Measurements from ENCODE around the gene CXCR1.
"Not testable (repeated sequence)": the region's sequence is repeated elsewhere in the genome, so short reads cannot be mapped to it uniquely, and the experiment has no call there.

CXCR1 gene

GRCh38 chr2:218145124-218145523 is 21.6 kb downstream of the CXCR1 start:
- H3K4me3 Mint-ChIP-seq: no peak overlapping the region
- no peaks in the 10 kb centered on the region for H3K36me3 Mint-ChIP-seq (ENCODE audit: low read depth)
- H3K9me3 Mint-ChIP-seq: peaks cover 3% of the 10 kb centered on the region
- H3K27ac Mint-ChIP-seq: no peak overlapping the region
- peaks cover 11% of the 10 kb centered on the region for H3K27me3 Mint-ChIP-seq (ENCODE audit: low read depth)
- peaks cover 4% of the 10 kb centered on the region for H3K4me1 Mint-ChIP-seq (ENCODE audit: low read depth)

DNA sequence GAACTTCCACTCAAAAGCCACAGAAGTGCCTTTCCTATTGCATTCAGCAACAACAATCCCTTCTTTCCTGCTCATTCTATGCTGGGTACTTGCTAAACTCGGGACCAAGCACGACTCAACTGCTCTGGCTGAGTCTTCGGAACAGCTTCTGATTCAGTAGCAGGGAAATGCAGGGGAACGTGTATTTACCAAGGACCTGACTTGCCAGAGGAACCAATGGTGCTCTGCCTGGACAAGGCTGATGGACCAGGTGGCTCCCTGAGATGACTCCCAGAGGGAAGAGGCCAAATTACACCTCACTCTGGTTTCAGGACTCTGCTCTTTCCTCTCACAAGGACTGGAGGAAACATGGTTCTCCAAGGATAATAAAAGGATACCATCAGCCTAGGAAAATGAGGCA is 28.7 kb downstream of the CXCR1 start:
- no peaks in the 10 kb centered on the region for H3K36me3 Mint-ChIP-seq (ENCODE audit: low read depth)
- no peaks in the 10 kb centered on the region for H3K4me1 Mint-ChIP-seq (ENCODE audit: low read depth)
- peaks cover 24% of the 10 kb centered on the region for H3K27me3 Mint-ChIP-seq (ENCODE audit: low read depth)
- H3K4me3 Mint-ChIP-seq: no peak overlapping the region
- H3K27ac Mint-ChIP-seq: no peak overlapping the region
- no peaks in the 10 kb centered on the region for H3K9me3 Mint-ChIP-seq

- Mint-ChIP-seq H3K9me3 (no peaks in the 10 kb centered on the region), H3K27me3 (ENCODE audit: low read depth) (peaks cover 24% of the 10 kb centered on the region), H3K4me3 (no peak overlapping the region), H3K36me3 (ENCODE audit: low read depth) (no peaks in the 10 kb centered on the region), H3K27ac (no peak overlapping the region), H3K4me1 (ENCODE audit: low read depth) (no peaks in the 10 kb centered on the region)
Observed at GRCh38 chr2:218137514-218137913, 29.2 kb downstream of the CXCR1 start.

DNA sequence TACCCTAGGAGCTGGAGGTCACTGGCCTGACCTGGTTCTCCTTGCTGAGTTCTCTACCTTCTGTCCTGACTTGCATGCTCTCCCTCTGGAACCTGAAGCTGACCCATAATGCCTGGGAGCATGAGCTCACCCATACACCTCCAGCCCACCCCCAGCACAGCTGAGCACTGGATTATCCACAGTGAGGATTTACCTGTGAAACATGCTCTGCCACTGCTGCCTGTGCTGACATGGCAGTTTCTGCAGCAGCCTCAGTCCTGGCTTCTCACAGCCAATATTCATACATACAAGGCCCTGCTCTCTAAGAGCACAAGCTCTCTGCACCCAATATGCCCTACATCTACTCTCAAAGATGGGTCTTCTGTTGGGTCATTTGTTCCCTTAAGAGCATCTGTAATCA is 35.9 kb downstream of the CXCR1 start:
- no peak overlapping the region for H3K4me3 Mint-ChIP-seq
- H3K4me1 Mint-ChIP-seq (ENCODE audit: low read depth): peaks cover 3% of the 10 kb centered on the region
- no peaks in the 10 kb centered on the region for H3K36me3 Mint-ChIP-seq (ENCODE audit: low read depth)
- no peak overlapping the region for H3K27ac Mint-ChIP-seq
- no peaks in the 10 kb centered on the region for H3K9me3 Mint-ChIP-seq
- H3K27me3 Mint-ChIP-seq (ENCODE audit: low read depth): peaks cover 5% of the 10 kb centered on the region

DNA sequence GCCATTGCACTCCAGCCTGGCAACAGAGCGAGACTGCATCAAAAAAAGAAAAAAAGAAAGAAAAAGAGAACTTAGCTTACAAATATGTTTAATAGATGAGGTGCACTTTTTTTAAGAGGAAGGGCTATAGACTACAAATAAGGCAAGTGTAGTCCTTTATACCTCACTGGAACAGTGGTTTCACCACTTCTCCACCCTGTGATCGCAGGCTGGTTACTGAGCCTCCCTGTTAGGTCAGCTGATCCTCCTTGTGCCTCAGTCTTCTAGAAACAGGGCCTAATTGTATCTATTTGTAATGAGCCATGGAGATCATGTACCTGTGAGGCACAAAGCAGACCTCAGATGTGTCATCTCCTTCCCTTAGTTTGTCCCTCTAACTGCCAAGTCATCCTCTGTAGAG is 36.4 kb downstream of the CXCR1 start:
- Mint-ChIP-seq H3K27me3 (ENCODE audit: low read depth) (peaks cover 5% of the 10 kb centered on the region), H3K4me3 (no peak overlapping the region), H3K27ac (no peak overlapping the region), H3K4me1 (ENCODE audit: low read depth) (peaks cover 6% of the 10 kb centered on the region), H3K36me3 (ENCODE audit: low read depth) (no peaks in the 10 kb centered on the region), H3K9me3 (no peaks in the 10 kb centered on the region)

- Mint-ChIP-seq H3K9me3 (no peaks in the 10 kb centered on the region), H3K27ac (no peak overlapping the region), H3K4me1 (ENCODE audit: low read depth) (peaks cover 7% of the 10 kb centered on the region), H3K36me3 (ENCODE audit: low read depth) (no peaks in the 10 kb centered on the region), H3K27me3 (ENCODE audit: low read depth) (peaks cover 5% of the 10 kb centered on the region), H3K4me3 (no peak overlapping the region)
Observed at GRCh38 chr2:218129458-218130135, 37.2 kb downstream of the CXCR1 start.

DNA sequence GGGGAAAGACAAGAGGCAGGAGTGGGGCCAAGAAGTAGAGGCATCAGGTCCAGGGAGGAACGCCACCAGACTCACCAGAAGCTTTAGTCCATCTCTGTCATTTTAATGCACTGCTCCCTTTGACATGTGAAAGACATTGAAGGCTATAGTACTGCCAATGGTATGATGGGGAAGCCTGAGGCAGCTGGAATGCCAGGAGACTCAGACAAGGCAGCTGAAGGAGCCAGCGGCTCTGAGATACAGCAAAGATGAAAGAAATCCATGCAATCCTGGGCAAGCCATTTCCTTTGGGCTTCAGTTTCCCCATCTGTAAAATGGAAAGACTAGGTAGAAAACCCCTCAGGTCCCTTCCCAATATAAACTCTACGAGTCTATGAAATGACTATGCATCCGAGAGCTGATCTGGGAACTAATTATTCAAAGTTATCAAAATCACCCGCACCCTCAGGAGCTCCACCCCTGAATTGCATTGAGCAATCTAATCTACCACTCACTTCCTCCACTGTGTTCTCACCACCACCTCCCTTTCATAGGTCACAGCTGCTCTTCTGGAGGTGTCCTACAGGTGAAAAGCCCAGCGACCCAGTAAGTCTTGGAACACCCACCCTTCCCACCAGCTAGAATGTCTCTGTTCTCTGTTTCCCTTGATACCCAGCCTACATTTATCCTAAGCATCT is 37.8 kb downstream of the CXCR1 start:
- peaks cover 7% of the 10 kb centered on the region for H3K4me1 Mint-ChIP-seq (ENCODE audit: low read depth)
- H3K36me3 Mint-ChIP-seq (ENCODE audit: low read depth): no peaks in the 10 kb centered on the region
- H3K27ac Mint-ChIP-seq: no peak overlapping the region
- H3K9me3 Mint-ChIP-seq: no peaks in the 10 kb centered on the region
- peaks cover 5% of the 10 kb centered on the region for H3K27me3 Mint-ChIP-seq (ENCODE audit: low read depth)
- no peak overlapping the region for H3K4me3 Mint-ChIP-seq

GRCh38 chr2:218127929-218128455 is 38.8 kb downstream of the CXCR1 start:
- H3K4me3 Mint-ChIP-seq: no peak overlapping the region
- H3K36me3 Mint-ChIP-seq (ENCODE audit: low read depth): no peaks in the 10 kb centered on the region
- H3K9me3 Mint-ChIP-seq: no peaks in the 10 kb centered on the region
- peaks cover 7% of the 10 kb centered on the region for H3K4me1 Mint-ChIP-seq (ENCODE audit: low read depth)
- no peak overlapping the region for H3K27ac Mint-ChIP-seq
- peaks cover 5% of the 10 kb centered on the region for H3K27me3 Mint-ChIP-seq (ENCODE audit: low read depth)

- Mint-ChIP-seq H3K36me3 (ENCODE audit: low read depth) (no peaks in the 10 kb centered on the region), H3K27me3 (ENCODE audit: low read depth) (peaks cover 13% of the 10 kb centered on the region), H3K9me3 (peaks cover 11% of the 10 kb centered on the region), H3K4me1 (ENCODE audit: low read depth) (peaks cover 7% of the 10 kb centered on the region), H3K4me3 (peak within 1 kb of the TSS; percentile 47), H3K27ac (peak within 1 kb of the TSS; percentile 47)
Observed at GRCh38 chr2:218125626-218126080, 41.1 kb downstream of the CXCR1 start, which contains the start of gene CXCR2. TSS of gene CXCR2 (plus strand) at chr2:218126028. CDS start at chr2:218134802, 8,774 bp downstream.

DNA sequence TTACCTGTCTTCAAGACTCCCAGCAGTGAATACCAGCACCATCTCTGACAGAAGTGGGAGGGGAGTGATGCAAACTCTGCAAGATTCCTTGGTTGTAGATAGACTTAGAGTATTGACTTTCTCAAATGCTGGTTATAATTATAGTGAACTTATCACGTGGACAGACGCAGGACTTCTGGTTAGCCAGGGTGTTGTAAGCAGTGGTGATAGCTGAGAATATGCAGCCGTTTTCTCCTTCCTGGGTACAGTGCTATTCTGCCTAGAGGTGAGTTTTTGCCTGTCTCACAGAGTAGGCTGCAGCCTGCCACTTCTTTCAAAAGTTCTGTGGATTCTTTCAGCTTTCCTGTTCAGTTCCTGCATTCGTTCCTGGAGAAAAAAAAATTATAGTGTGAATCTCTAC is 41.7 kb downstream of the CXCR1 start:
- peaks cover 11% of the 10 kb centered on the region for H3K9me3 Mint-ChIP-seq
- H3K27ac Mint-ChIP-seq: no peak overlapping the region
- H3K36me3 Mint-ChIP-seq (ENCODE audit: low read depth): no peaks in the 10 kb centered on the region
- no peak overlapping the region for H3K4me3 Mint-ChIP-seq
- H3K4me1 Mint-ChIP-seq (ENCODE audit: low read depth): peaks cover 7% of the 10 kb centered on the region
- H3K27me3 Mint-ChIP-seq (ENCODE audit: low read depth): peaks cover 13% of the 10 kb centered on the region

GRCh38 chr2:218123986-218124385 is 42.8 kb downstream of the CXCR1 start:
- H3K27ac Mint-ChIP-seq: no peak overlapping the region
- peaks cover 12% of the 10 kb centered on the region for H3K9me3 Mint-ChIP-seq
- peaks cover 7% of the 10 kb centered on the region for H3K4me1 Mint-ChIP-seq (ENCODE audit: low read depth)
- H3K27me3 Mint-ChIP-seq (ENCODE audit: low read depth): peaks cover 8% of the 10 kb centered on the region
- no peak overlapping the region for H3K4me3 Mint-ChIP-seq
- no peaks in the 10 kb centered on the region for H3K36me3 Mint-ChIP-seq (ENCODE audit: low read depth)

GRCh38 chr2:218122286-218122685 is 44.5 kb downstream of the CXCR1 start:
- H3K9me3 Mint-ChIP-seq: peaks cover 20% of the 10 kb centered on the region
- H3K27me3 Mint-ChIP-seq (ENCODE audit: low read depth): not testable (repeated sequence)

DNA sequence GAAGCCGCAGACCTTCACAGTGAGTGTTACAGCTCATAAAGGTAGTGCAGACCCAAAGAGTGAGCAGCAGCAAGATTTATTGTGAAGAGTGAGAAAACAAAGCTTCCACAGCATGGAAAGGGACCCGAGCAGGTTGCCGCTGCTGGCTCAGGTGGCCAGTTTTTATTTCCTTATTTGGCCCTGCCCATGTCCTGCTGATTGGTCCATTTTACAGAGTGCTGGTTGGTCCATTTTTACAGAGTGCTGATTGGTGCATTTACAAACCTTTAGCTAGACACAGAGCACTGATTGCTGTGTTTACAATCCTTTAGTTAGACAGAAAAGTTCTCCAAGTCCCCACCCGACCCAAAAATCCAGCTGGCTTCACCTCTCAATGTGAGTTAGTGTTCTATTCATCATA is 45.0 kb downstream of the CXCR1 start:
- not testable (repeated sequence) for H3K36me3 Mint-ChIP-seq (ENCODE audit: low read depth); H3K4me3 Mint-ChIP-seq; H3K27ac Mint-ChIP-seq; H3K4me1 Mint-ChIP-seq (ENCODE audit: low read depth); H3K27me3 Mint-ChIP-seq (ENCODE audit: low read depth)
- H3K9me3 Mint-ChIP-seq: peaks cover 25% of the 10 kb centered on the region

More at GRCh38 chr2:218122286-218122685, 44.5 kb downstream of the CXCR1 start:
- H3K36me3 Mint-ChIP-seq (ENCODE audit: low read depth); H3K27ac Mint-ChIP-seq; H3K4me3 Mint-ChIP-seq; H3K4me1 Mint-ChIP-seq (ENCODE audit: low read depth): not testable (repeated sequence)

All from T-helper 1 cell treated with Interleukin-12 subunit alpha and Interleukin-12 subunit beta and Interleukin-4 antibody, amounts not matched to agents 30 μg/mL and 1 μg/mL, for 36 hours (primary cell).